Heart right ventricle (tissue), 16 donors: ENCODE measurements around the gene PCDHGA4. TPM values are rescaled to one million over a fixed set of nuclear protein-coding genes. Genes with fewer than 3 reads are reported as not detected.

Experiments
- ATAC-seq, 8 donors: fragments of 200-7000 bp; cut with Tn5 transposase; one replicate each; pipeline ENCODE4 v1.9.1; 2020; ENCODE audit warnings: mild to moderate bottlenecking in 8 of 8, moderate library complexity in 8 of 8, moderate number of reproducible peaks in 1 of 8
- DNase-seq, 2 donors: peaks; one replicate each; pipeline ENCODE4 v3.0.0-alpha.2; 2020
- H3K27ac ChIP-seq, 10 donors: fragments of 200-600 bp; sonication (generic) in 2 of 10; one replicate each; pipeline versions ENCODE4 v1.5.0 to v1.8.0; 2020 to 2022; ENCODE audit warnings: mild to moderate bottlenecking in 3 of 10
- H3K27me3 ChIP-seq, 7 donors: fragments of 200-600 bp; one replicate each; pipeline ENCODE4 v1.8.0; 2021 to 2022; ENCODE audit warnings: mild to moderate bottlenecking in 2 of 7
- H3K36me3 ChIP-seq, 9 donors: fragments of 200-600 bp; sonication (generic) in 1 of 9; one replicate each; pipeline versions ENCODE4 v1.5.0 to v1.8.0; 2020 to 2022; ENCODE audit warnings: mild to moderate bottlenecking in 2 of 9
- H3K4me1 ChIP-seq, 9 donors: fragments of 200-600 bp; sonication (generic) in 1 of 9; one replicate each; pipeline versions ENCODE4 v1.5.0 to v1.8.0; 2020 to 2022; ENCODE audit warnings: mild to moderate bottlenecking in 4 of 9
- H3K4me3 ChIP-seq, 10 donors: fragments of 200-600 bp; sonication (generic) in 2 of 10; one replicate each; pipeline versions ENCODE4 v1.5.0 to v1.8.0; 2020 to 2022; ENCODE audit warnings: mild to moderate bottlenecking in 7 of 10, moderate library complexity in 2 of 10
- H3K9me3 ChIP-seq, 11 donors: fragments of 200-600 bp in 10 of 11; sonication (generic) in 2 of 11; one replicate each; pipeline versions ENCODE4 v1.5.0 to v1.8.0; 2013 to 2022; ENCODE audit warnings: mild to moderate bottlenecking in 2 of 11, control low read depth in 1 of 11, moderate library complexity in 1 of 11
- CTCF ChIP-seq, 9 donors: fragments of 200-600 bp; sonication (generic) in 2 of 9; IDR thresholded peaks; one replicate each; pipeline versions ENCODE4 v1.5.0 to v1.8.0; 2021 to 2022; ENCODE audit warnings: antibody characterized with exemption in 9 of 9, mild to moderate bottlenecking in 5 of 9, moderate library complexity in 1 of 9
- WGBS, 2 donors: extraction: QIAGEN DNeasy Blood & Tissue Kit; methylation state at CpG; one replicate each; pipeline ENCODE4 v1.1.7; 2013; ENCODE audit warnings: inconsistent platforms in 1 of 2; 5-methylcytosine and 5-hydroxymethylcytosine counted together
- intact Hi-C, 10 donors: fragments of 100-400 bp; cut with DNase I; formaldehyde crosslinking; loops; one replicate each; pipeline versions ENCODE4 v1.11.1 to v1.14.2; 2022
- polyA plus RNA-seq, 2 donors: library from polyadenylated mRNA; stranded (reverse); fragments of 200-250 nt; gene quantifications; one replicate each; pipeline ENCODE4 v1.2.3, GENCODE V29; 2013
- total RNA-seq, 10 donors: library from RNA; stranded (reverse); fragmentation: NEBNext Ultra II Directional in 3 of 10; extraction: Animal tissue kit (Norgen Biotek cat#: 25700) in 3 of 10; gene quantifications; one replicate each; pipeline versions ENCODE4 v1.2.1 to v1.2.4, GENCODE V29; 2021 to 2023
- donor health status: Arrhythmogenic right ventricular cardiomyopathy.
- donor health status: ischemic (EF 13 %, LVEDD 7.1; RV severe dilation, severe dysfunction).
- donor health status: healthy with polysubstance abuse.
- donor health status: DM: no; HTN: yes; CAD: no.
- donor health status: DM: no; HTN: no; CAD: no.
- donor health status: ischemic (EF 25% LVEDD 6.9; RV normal size, moderate dysfunction).
- donor health status: ischemic (EF 25% LVEDD 5.7; RV mildly dilated, moderate dysfunction).
- donor health status: healthy.
- donor health status: DM: yes; HTN: yes; CAD: no.
- donor health status: Ischemic cardiomyopathy.
- donor health status: ischemic (EF 35%, LVEDD 5.7; RV mildly dilated, moderate dysfunction).
- donor health status: nonischemic (EF 11% LVEDD 7.7; RV severe dilation, severe dysfunction).
- donor health status: DM: yes; HTN: yes; CAD: no.
- donor health status: PGD.
- donor health status: ischemic (EF 29% LVEDD 5.4; RV normal size, mild dysfunction).
- donor health status: nonischemic (EF 23%, LVEDD 6.1; RV moderate dilation, normal function).

PCDHGA4 gene
- total and polyA plus RNA-seq, 12 donors, result 0.70 to 16.0 (median 10.4) TPM

GRCh38 chr5:141402553-141403243, 47.9 kb downstream of the PCDHGA4 start, which contains the start of gene PCDHGA9:
Gene PCDHGA9 (plus strand): TSS chr5:141402778. CDS start chr5:141402953, 175 bp downstream.
- Histone ChIP-seq H3K36me3 (peaks cover 0 to 45% (median 0%) of the 10 kb centered on the region in 9 donors), H3K27ac (no peak within 1 kb of the TSS), H3K27me3 (peaks cover 0 to 85% (median 0%) of the 10 kb centered on the region in 7 donors), H3K9me3 (peaks cover 0 to 96% (median 56%) of the 10 kb centered on the region in 11 donors), H3K4me3 (peak within 1 kb of the TSS in 5 of 10 donors; percentile 10 to 32 (median 21)), H3K4me1 (peaks cover 0 to 5% (median 0%) of the 10 kb centered on the region in 9 donors)
- no peak for DNase-seq
- TF ChIP-seq CTCF (IDR thresholded peaks at IDR 0.05), result peak in 6 of 9 donors; percentile 6 to 36 (median 22)
- intact Hi-C loops, result loop anchor here in 1 of 10 donors (10.0 kb wide), 1 partner anchor 48 kb away; the partner anchor contains the start of genes PCDHGA4, PCDHGB1 and PCDHGB2
- no peak for ATAC-seq
- 30 to 33% methylated on average over 27 of the region's 27 CpGs for WGBS, 2 donors

GRCh38 chr5:141403387-141403786, 48.6 kb downstream of the PCDHGA4 start:
- Histone ChIP-seq H3K36me3 (peaks cover 0 to 51% (median 0%) of the 10 kb centered on the region in 9 donors), H3K4me3 (peak overlapping the region in 3 of 10 donors; percentile 10 to 32 (median 21)), H3K27me3 (peaks cover 0 to 89% (median 0%) of the 10 kb centered on the region in 7 donors), H3K4me1 (peaks cover 0 to 5% (median 0%) of the 10 kb centered on the region in 9 donors), H3K27ac (no peak overlapping the region), H3K9me3 (peaks cover 0 to 100% (median 63%) of the 10 kb centered on the region in 11 donors)
- no peak for TF ChIP-seq CTCF (IDR thresholded peaks at IDR 0.05)
- 37 to 38% methylated on average over 22 of the region's 22 CpGs for WGBS, 2 donors
- DNase-seq (no peak), ATAC-seq (no peak)
- intact Hi-C loops, result loop anchor here in 1 of 10 donors (10.0 kb wide), 1 partner anchor 49 kb away; the partner anchor contains the start of genes PCDHGA4, PCDHGB1 and PCDHGB2

Other genes with a start within 250 kb of the PCDHGA4 start
Only the 30 nearest of the 36 such genes appear.
- 1 to 10 TPM in 5 of 10 donors, under 1 TPM in 5; 0.34 to 3.4 (median 1.1) TPM for gene PCDHB9, start 167.9 kb upstream of the PCDHGA4 start, total RNA-seq
- under 1 TPM; 0.25 to 0.59 TPM for gene PCDHB9, start 167.9 kb upstream of the PCDHGA4 start, polyA plus RNA-seq
- gene PCDHB10, start 162.7 kb upstream of the PCDHGA4 start, total RNA-seq, result 1 to 10 TPM in 3 of 10 donors, under 1 TPM in 7; 0.28 to 1.3 (median 0.68) TPM
- gene PCDHB10, start 162.7 kb upstream of the PCDHGA4 start, polyA plus RNA-seq, result under 1 TPM; 0.42 to 0.59 TPM
- gene PCDHB11, start 155.4 kb upstream of the PCDHGA4 start, total RNA-seq, result 1 to 10 TPM in 7 of 10 donors, under 1 TPM in 3; 0.64 to 2.8 (median 1.4) TPM
- under 1 TPM; 0.26 to 0.37 TPM for gene PCDHB11, start 155.4 kb upstream of the PCDHGA4 start, polyA plus RNA-seq
- 1 to 10 TPM in 6 of 10 donors, under 1 TPM in 4; 0.79 to 1.7 (median 1.1) TPM for gene PCDHB12, start 146.3 kb upstream of the PCDHGA4 start, total RNA-seq
- under 1 TPM; 0.51 to 0.58 TPM for gene PCDHB12, start 146.3 kb upstream of the PCDHGA4 start, polyA plus RNA-seq
- 1 to 10 TPM; 2.7 to 5.4 (median 3.6) TPM for gene PCDHB13, start 141.1 kb upstream of the PCDHGA4 start, total RNA-seq
- 1 to 10 TPM; 1.0 to 1.3 TPM for gene PCDHB13, start 141.1 kb upstream of the PCDHGA4 start, polyA plus RNA-seq
- 1 to 10 TPM; 1.4 to 9.0 (median 4.2) TPM for gene PCDHB14, start 131.7 kb upstream of the PCDHGA4 start, total RNA-seq
- gene PCDHB14, start 131.7 kb upstream of the PCDHGA4 start, polyA plus RNA-seq, result 1 to 10 TPM; 1.2 to 2.2 TPM
- 10 to 100 TPM in 2 of 10 donors, 1 to 10 TPM in 8; 3.3 to 10.5 (median 5.2) TPM for gene PCDHB15, start 109.6 kb upstream of the PCDHGA4 start, total RNA-seq
- 1 to 10 TPM; 2.3 to 3.4 TPM for gene PCDHB15, start 109.6 kb upstream of the PCDHGA4 start, polyA plus RNA-seq
- under 1 TPM in 2 of 10 donors, not detected in 8; 0.28 TPM for gene SLC25A2, start 51.0 kb upstream of the PCDHGA4 start, total RNA-seq
- gene SLC25A2, start 51.0 kb upstream of the PCDHGA4 start, polyA plus RNA-seq, result under 1 TPM in 1 of 2 donors, not detected in 1; 0.22 TPM
- gene TAF7, start 34.2 kb upstream of the PCDHGA4 start, total RNA-seq, result 100 to 1,000 TPM in 8 of 10 donors, 10 to 100 TPM in 2; 93.4 to 111 (median 107) TPM
- gene TAF7, start 34.2 kb upstream of the PCDHGA4 start, polyA plus RNA-seq, result 10 to 100 TPM; 33.1 to 89.9 TPM
- gene PCDHGA1, start 24.5 kb upstream of the PCDHGA4 start, total RNA-seq, result 1 to 10 TPM; 2.1 to 5.0 (median 2.8) TPM
- 1 to 10 TPM in 1 of 2 donors, under 1 TPM in 1; 0.57 to 1.5 TPM for gene PCDHGA1, start 24.5 kb upstream of the PCDHGA4 start, polyA plus RNA-seq
- 10 to 100 TPM in 6 of 10 donors, 1 to 10 TPM in 4; 7.0 to 15.3 (median 12.2) TPM for gene PCDHGA2, start 16.3 kb upstream of the PCDHGA4 start, total RNA-seq
- gene PCDHGA2, start 16.3 kb upstream of the PCDHGA4 start, polyA plus RNA-seq, result 1 to 10 TPM; 1.6 to 2.0 TPM
- gene PCDHGA3, start 11.2 kb upstream of the PCDHGA4 start, total RNA-seq, result 10 to 100 TPM; 10.0 to 21.0 (median 15.2) TPM
- 1 to 10 TPM; 1.3 to 7.5 TPM for gene PCDHGA3, start 11.2 kb upstream of the PCDHGA4 start, polyA plus RNA-seq
- 10 to 100 TPM in 3 of 10 donors, 1 to 10 TPM in 7; 5.2 to 13.2 (median 9.0) TPM for gene PCDHGB1, start 4.9 kb upstream of the PCDHGA4 start, total RNA-seq
- gene PCDHGB1, start 4.9 kb upstream of the PCDHGA4 start, polyA plus RNA-seq, result 1 to 10 TPM in 1 of 2 donors, under 1 TPM in 1; 0.19 to 7.2 TPM
- 10 to 100 TPM in 7 of 10 donors, 1 to 10 TPM in 3; 8.2 to 17.0 (median 11.5) TPM for gene PCDHGB2, start 5.0 kb downstream of the PCDHGA4 start, total RNA-seq
- gene PCDHGB2, start 5.0 kb downstream of the PCDHGA4 start, polyA plus RNA-seq, result 1 to 10 TPM in 1 of 2 donors, under 1 TPM in 1; 0.64 to 5.2 TPM
- 1 to 10 TPM; 5.5 to 9.7 (median 7.1) TPM for gene PCDHGA5, start 9.1 kb downstream of the PCDHGA4 start, total RNA-seq
- 1 to 10 TPM in 1 of 2 donors, under 1 TPM in 1; 0.59 to 5.3 TPM for gene PCDHGA5, start 9.1 kb downstream of the PCDHGA4 start, polyA plus RNA-seq
- 10 to 100 TPM in 3 of 10 donors, 1 to 10 TPM in 7; 7.0 to 14.0 (median 9.3) TPM for gene PCDHGB3, start 15.2 kb downstream of the PCDHGA4 start, total RNA-seq
- gene PCDHGB3, start 15.2 kb downstream of the PCDHGA4 start, polyA plus RNA-seq, result 1 to 10 TPM in 1 of 2 donors, under 1 TPM in 1; 0.39 to 5.1 TPM
- gene PCDHGA6, start 18.9 kb downstream of the PCDHGA4 start, total RNA-seq, result 10 to 100 TPM in 1 of 10 donors, 1 to 10 TPM in 9; 5.4 to 10.6 (median 8.1) TPM
- 1 to 10 TPM; 1.2 to 9.4 TPM for gene PCDHGA6, start 18.9 kb downstream of the PCDHGA4 start, polyA plus RNA-seq
- 10 to 100 TPM in 1 of 10 donors, 1 to 10 TPM in 9; 5.9 to 11.5 (median 8.1) TPM for gene PCDHGA7, start 27.7 kb downstream of the PCDHGA4 start, total RNA-seq
- 1 to 10 TPM in 1 of 2 donors, under 1 TPM in 1; 0.54 to 6.4 TPM for gene PCDHGA7, start 27.7 kb downstream of the PCDHGA4 start, polyA plus RNA-seq
- gene PCDHGB4, start 32.7 kb downstream of the PCDHGA4 start, total RNA-seq, result 10 to 100 TPM in 1 of 10 donors, 1 to 10 TPM in 9; 5.1 to 10.9 (median 7.3) TPM
- gene PCDHGB4, start 32.7 kb downstream of the PCDHGA4 start, polyA plus RNA-seq, result 1 to 10 TPM in 1 of 2 donors, under 1 TPM in 1; 0.96 to 3.3 TPM
- 10 to 100 TPM in 1 of 10 donors, 1 to 10 TPM in 9; 7.2 to 11.2 (median 8.7) TPM for gene PCDHGA8, start 37.6 kb downstream of the PCDHGA4 start, total RNA-seq
- 1 to 10 TPM in 1 of 2 donors, under 1 TPM in 1; 0.28 to 3.7 TPM for gene PCDHGA8, start 37.6 kb downstream of the PCDHGA4 start, polyA plus RNA-seq
- gene PCDHGB5, start 42.9 kb downstream of the PCDHGA4 start, total RNA-seq, result 10 to 100 TPM in 2 of 10 donors, 1 to 10 TPM in 8; 6.6 to 12.1 (median 8.2) TPM
- gene PCDHGB5, start 42.9 kb downstream of the PCDHGA4 start, polyA plus RNA-seq, result 1 to 10 TPM; 1.6 to 3.8 TPM
- gene PCDHGA9, start 47.8 kb downstream of the PCDHGA4 start, total RNA-seq, result 1 to 10 TPM; 4.0 to 8.3 (median 6.0) TPM
- 1 to 10 TPM in 1 of 2 donors, under 1 TPM in 1; 0.55 to 7.1 TPM for gene PCDHGA9, start 47.8 kb downstream of the PCDHGA4 start, polyA plus RNA-seq
- 10 to 100 TPM in 1 of 10 donors, 1 to 10 TPM in 9; 4.6 to 10.2 (median 6.6) TPM for gene PCDHGB6, start 53.0 kb downstream of the PCDHGA4 start, total RNA-seq
- gene PCDHGB6, start 53.0 kb downstream of the PCDHGA4 start, polyA plus RNA-seq, result 1 to 10 TPM; 1.1 to 5.8 TPM
- gene PCDHGA10, start 58.0 kb downstream of the PCDHGA4 start, total RNA-seq, result 1 to 10 TPM; 4.3 to 7.8 (median 6.7) TPM
- gene PCDHGA10, start 58.0 kb downstream of the PCDHGA4 start, polyA plus RNA-seq, result 1 to 10 TPM in 1 of 2 donors, under 1 TPM in 1; 0.52 to 3.4 TPM
- 10 to 100 TPM in 8 of 10 donors, 1 to 10 TPM in 2; 5.9 to 12.6 (median 10.5) TPM for gene PCDHGB7, start 62.7 kb downstream of the PCDHGA4 start, total RNA-seq
- gene PCDHGB7, start 62.7 kb downstream of the PCDHGA4 start, polyA plus RNA-seq, result 1 to 10 TPM; 1.9 to 5.6 TPM
- gene PCDHGA11, start 66.0 kb downstream of the PCDHGA4 start, total RNA-seq, result 1 to 10 TPM; 3.3 to 8.5 (median 5.4) TPM
- gene PCDHGA11, start 66.0 kb downstream of the PCDHGA4 start, polyA plus RNA-seq, result 1 to 10 TPM in 1 of 2 donors, under 1 TPM in 1; 0.74 to 7.2 TPM
- gene PCDHGA12, start 75.5 kb downstream of the PCDHGA4 start, total RNA-seq, result 1 to 10 TPM; 5.4 to 9.2 (median 6.1) TPM
- 1 to 10 TPM; 1.6 to 5.3 TPM for gene PCDHGA12, start 75.5 kb downstream of the PCDHGA4 start, polyA plus RNA-seq
- 10 to 100 TPM; 12.8 to 19.5 (median 15.9) TPM for gene PCDHGC3, start 120.9 kb downstream of the PCDHGA4 start, total RNA-seq
- gene PCDHGC3, start 120.9 kb downstream of the PCDHGA4 start, polyA plus RNA-seq, result 10 to 100 TPM; 43.4 to 48.6 TPM
- 1 to 10 TPM; 1.7 to 4.3 (median 3.1) TPM for gene PCDHGC4, start 130.0 kb downstream of the PCDHGA4 start, total RNA-seq
- gene PCDHGC4, start 130.0 kb downstream of the PCDHGA4 start, polyA plus RNA-seq, result 1 to 10 TPM in 1 of 2 donors, under 1 TPM in 1; 0.12 to 5.0 TPM
- gene PCDHGC5, start 134.1 kb downstream of the PCDHGA4 start, total RNA-seq, result 1 to 10 TPM; 2.2 to 4.9 (median 3.3) TPM
- 10 to 100 TPM in 1 of 2 donors, under 1 TPM in 1; 0.38 to 10.2 TPM for gene PCDHGC5, start 134.1 kb downstream of the PCDHGA4 start, polyA plus RNA-seq